ENCODE results near the gene NF2.
A peak's percentile ranks its signal among the peaks of the same experiment; 100 is the strongest.
"Not testable (repeated sequence)": the region's sequence is repeated elsewhere in the genome, so short reads cannot be mapped to it uniquely, and the experiment has no call there.

Gene NF2

DNA sequence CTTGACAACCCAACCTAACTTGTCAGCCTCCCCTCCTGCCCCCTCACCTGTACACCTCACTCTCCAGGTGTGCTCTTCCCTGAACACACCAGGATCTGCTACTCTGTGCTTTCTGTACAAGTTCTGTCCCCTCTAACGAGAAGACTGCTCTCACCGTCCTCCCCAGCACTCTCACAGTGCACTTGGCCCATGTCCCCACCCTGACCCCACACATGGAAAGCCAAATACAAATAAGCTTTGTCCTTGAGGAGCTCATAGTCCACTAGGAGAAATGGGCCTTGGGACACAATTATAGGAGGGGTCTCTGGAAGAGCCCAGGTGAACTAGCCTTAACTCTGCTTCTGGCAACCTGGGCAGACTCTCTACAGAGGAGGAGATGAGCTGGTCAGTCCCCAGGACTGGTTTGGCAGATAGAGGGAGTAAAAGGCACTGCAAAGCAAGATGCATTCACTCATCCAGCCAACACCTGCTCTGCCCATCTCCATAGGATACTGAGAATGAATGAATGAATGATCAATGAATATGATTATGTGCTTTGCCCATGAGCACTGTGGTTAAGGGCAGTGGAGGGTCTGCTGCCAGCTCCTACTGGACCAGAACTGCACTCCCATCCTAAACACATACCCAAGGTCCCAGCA lies 32.4 kb upstream of the NF2 start:
- Histone ChIP-seq H3K36me3 (peaks cover 90% of the 10 kb centered on the region), H3K4me3 (no peak overlapping the region), H3K9me3 (no peaks in the 10 kb centered on the region), H3K27ac (no peak overlapping the region), H3K9ac (no peak overlapping the region), H4K20me1 (peaks cover 43% of the 10 kb centered on the region), H3K27me3 (no peaks in the 10 kb centered on the region), H3K4me1 (no peaks in the 10 kb centered on the region), H3K4me2 (no peak overlapping the region)
- TF ChIP-seq Cebpa-rat (IDR thresholded peaks at IDR 0.05) = no peak

DNA sequence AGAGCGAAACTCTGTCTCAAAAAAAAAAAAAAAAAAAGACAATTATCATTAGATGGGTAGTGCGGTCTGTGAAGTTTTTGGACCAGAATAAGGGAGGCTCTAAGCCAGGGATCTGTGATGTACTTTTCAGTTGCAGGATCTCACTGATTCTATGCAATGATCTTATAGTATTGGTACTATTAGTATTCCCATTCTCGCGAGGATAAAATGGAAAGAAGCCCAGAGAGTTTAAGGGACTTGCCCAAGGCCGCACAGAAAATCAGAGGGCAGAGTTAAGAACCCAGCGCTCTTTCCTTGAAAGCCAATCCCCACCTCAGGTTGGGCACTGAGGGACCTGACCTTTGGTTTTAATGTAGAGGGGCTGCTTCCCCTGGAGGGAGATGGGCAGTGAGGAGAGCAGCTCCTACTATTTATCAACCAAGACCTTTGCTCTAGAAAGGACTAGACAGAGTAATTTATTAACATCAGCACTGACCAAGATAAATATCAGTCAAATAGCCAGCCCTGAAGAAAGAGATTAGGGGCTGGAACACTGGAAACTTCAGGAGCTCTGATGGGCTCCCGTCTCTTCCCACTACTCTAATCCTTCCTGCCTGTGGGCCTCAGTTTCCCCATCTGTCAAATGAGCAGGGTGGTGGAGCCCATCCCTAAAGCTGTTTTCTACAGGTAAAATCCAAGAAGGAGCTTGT lies 28.5 kb upstream of the NF2 start:
- no peak for TF ChIP-seq Cebpa-rat (IDR thresholded peaks at IDR 0.05)
- no peak overlapping the region for H3K4me2 ChIP-seq
- H3K4me3 ChIP-seq = no peak overlapping the region
- H3K4me1 ChIP-seq = peaks cover 4% of the 10 kb centered on the region
- H3K27me3 ChIP-seq = no peaks in the 10 kb centered on the region
- H3K9me3 ChIP-seq = no peaks in the 10 kb centered on the region
- no peak overlapping the region for H3K27ac ChIP-seq
- H3K36me3 ChIP-seq = peaks cover 62% of the 10 kb centered on the region
- H4K20me1 ChIP-seq = peaks cover 37% of the 10 kb centered on the region
- no peak overlapping the region for H3K9ac ChIP-seq

DNA sequence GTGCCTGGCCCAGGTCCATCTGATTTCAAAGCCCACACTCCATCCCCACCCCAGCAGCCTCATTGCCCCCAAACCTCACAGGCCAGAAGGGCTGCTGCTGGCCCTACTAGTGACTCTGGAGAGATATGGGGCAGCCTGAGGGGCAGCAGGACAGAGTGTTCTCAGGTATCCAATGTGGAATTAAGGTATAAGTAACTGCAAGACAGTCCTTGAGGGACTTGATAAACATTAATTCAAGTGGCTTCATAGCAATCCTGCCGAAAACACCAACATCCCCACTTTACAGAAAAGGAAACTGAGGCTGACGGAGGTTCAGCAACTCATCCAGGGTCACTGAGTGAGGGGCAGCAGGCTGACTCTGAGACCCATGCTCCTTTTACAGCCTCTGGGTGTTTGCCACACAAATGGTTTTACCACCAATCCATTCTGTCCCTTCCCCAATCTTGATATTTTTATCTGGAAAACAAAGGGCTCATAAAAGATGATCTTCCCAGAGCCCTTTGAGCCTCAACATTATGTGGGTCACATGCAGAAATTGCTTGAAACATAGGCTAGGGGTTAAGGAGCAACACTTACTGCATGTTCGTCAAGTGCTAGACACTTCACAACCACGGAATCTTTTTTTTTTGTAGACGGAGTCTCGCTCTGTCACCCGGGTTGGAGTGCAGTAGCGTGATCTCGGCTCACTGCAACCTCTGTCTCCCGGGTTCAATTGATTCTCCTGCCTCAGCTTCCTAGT lies 24.8 kb upstream of the NF2 start:
- H4K20me1 ChIP-seq = peaks cover 11% of the 10 kb centered on the region; the same call in 1 of the 2 replicates
- H3K4me2 ChIP-seq = no peak overlapping the region
- H3K27ac ChIP-seq = no peak overlapping the region
- H3K27me3 ChIP-seq = no peaks in the 10 kb centered on the region
- no peak for TF ChIP-seq Cebpa-rat (IDR thresholded peaks at IDR 0.05)
- no peak overlapping the region for H3K9ac ChIP-seq
- peaks cover 19% of the 10 kb centered on the region for H3K4me1 ChIP-seq
- H3K36me3 ChIP-seq = peaks cover 26% of the 10 kb centered on the region
- H3K9me3 ChIP-seq = no peaks in the 10 kb centered on the region
- no peak overlapping the region for H3K4me3 ChIP-seq

DNA sequence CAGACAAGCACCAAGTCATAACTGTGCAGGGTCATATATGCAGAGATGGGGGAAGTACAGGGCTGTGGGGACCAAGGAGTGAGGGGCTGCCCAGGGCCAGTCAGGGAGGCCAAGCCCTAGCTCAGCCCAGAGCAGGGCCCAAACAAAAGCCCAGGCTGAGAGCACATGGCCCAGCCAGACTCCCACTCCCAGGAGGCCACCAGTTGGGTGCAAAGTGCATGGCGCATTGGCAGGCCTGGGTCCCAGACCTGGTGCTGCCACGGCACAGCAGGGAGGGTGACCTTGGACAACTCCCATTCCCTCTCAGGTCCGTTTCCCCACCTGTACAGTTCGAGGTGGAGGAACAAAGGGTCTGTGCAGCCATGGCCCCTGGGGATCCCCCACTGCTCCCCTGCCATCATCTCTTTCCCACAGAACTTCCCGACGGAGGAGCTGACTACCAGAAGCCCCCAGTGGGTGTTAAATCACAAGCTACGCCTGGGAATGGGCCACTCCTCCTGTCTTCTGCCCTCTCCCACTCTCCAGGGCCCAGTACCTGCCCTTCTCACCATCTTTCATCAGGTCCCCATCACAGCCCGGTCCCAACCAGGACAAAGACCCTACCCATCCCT lies 23.1 kb upstream of the NF2 start:
- Histone ChIP-seq H3K36me3 (peaks cover 10% of the 10 kb centered on the region; the same call in 1 of the 2 replicates), H3K9me3 (no peaks in the 10 kb centered on the region), H3K27ac (peak overlapping the region; percentile 83), H3K4me2 (peak overlapping the region; percentile 98), H3K27me3 (no peaks in the 10 kb centered on the region), H3K4me1 (peaks cover 19% of the 10 kb centered on the region), H4K20me1 (peaks cover 5% of the 10 kb centered on the region; the same call in 1 of the 2 replicates), H3K9ac (peak overlapping the region; percentile 86), H3K4me3 (peak overlapping the region; percentile 75)
- no peak for TF ChIP-seq Cebpa-rat (IDR thresholded peaks at IDR 0.05)

DNA sequence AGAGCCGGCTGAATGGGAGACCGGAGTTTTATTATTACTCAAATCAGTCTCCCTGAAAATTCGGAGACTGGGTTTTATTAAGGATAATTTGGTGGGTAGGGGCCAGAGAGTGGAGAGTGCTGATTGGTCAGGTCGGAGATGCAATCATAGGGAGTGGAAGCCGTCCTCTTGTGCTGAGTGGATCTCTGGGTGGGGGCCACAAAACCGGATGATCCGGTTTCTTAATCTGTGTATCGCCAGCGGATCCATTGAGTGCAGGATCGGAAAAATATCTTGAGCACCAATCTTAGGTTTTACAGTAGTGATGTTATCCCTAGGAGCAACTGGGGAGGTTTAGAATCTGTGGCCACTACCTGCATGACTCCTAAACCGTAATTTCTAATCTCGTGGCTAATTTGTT lies 21.6 kb upstream of the NF2 start:
- no peak for TF ChIP-seq Cebpa-rat (IDR thresholded peaks at IDR 0.05)
- Histone ChIP-seq H3K4me2 (peak overlapping the region; percentile 98), H3K27me3 (no peaks in the 10 kb centered on the region), H3K9me3 (no peaks in the 10 kb centered on the region), H3K36me3 (peaks cover 10% of the 10 kb centered on the region; the same call in 1 of the 2 replicates), H3K9ac (peak overlapping the region; percentile 86; the same call in 1 of the 2 replicates), H3K4me1 (peaks cover 19% of the 10 kb centered on the region), H3K27ac (peak overlapping the region; percentile 83; the same call in 1 of the 2 replicates), H4K20me1 (no peaks in the 10 kb centered on the region), H3K4me3 (peak overlapping the region; percentile 75)

DNA sequence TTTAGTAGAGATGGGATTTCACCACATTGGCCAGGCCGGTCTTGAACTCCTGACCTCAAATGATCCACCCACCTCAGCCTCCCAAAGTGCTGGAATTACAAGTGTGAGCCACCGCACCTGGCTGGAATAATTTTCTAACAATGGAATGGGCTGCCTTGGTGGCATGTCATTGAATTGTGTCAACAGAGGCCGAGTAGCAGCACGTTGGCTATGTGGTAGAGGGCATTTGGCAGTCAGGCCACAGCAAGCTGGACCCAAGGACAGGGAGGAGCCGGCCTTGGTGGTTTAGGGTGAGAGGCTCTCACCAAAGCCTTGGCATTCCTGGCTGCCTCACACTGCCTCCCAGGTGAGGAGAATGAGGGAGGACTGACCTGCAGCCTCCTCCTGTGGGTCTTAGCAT lies 18.5 kb upstream of the NF2 start:
- no peaks in the 10 kb centered on the region for H3K36me3 ChIP-seq
- no peaks in the 10 kb centered on the region for H4K20me1 ChIP-seq
- H3K9ac ChIP-seq = no peak overlapping the region
- no peak overlapping the region for H3K4me2 ChIP-seq
- no peaks in the 10 kb centered on the region for H3K9me3 ChIP-seq
- H3K27ac ChIP-seq = no peak overlapping the region
- H3K27me3 ChIP-seq = no peaks in the 10 kb centered on the region
- peaks cover 13% of the 10 kb centered on the region for H3K4me1 ChIP-seq
- no peak for TF ChIP-seq Cebpa-rat (IDR thresholded peaks at IDR 0.05)
- H3K4me3 ChIP-seq = no peak overlapping the region

DNA sequence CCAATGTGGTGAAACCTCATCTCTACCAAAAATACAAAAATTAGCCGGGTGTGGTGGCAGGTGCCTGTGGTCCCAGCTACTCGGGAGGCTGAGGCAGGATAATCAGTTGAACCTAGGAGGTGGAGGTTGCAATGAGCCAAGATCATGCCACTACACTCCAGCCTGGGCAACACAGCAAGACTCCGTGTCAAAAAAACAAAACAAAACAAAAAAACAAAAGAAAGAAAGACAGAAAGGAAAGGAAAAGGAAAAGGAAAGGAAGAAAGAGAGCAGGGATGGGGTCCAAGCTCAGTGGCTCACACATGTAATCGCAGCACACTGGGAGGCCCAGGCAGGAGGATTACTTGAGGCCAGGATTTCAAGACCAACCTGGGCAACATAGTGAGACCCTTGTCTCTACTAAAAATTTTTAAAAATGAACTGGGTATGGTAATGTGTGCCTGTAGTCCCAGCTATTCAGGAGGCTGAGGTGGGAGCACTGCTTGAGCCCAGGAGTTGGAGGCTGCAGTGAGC lies 17.2 kb upstream of the NF2 start:
- not testable (repeated sequence) for H3K4me2 ChIP-seq, H3K4me3 ChIP-seq, H3K9me3 ChIP-seq, H3K27me3 ChIP-seq, H3K4me1 ChIP-seq, H4K20me1 ChIP-seq, H3K36me3 ChIP-seq, H3K9ac ChIP-seq, H3K27ac ChIP-seq

DNA sequence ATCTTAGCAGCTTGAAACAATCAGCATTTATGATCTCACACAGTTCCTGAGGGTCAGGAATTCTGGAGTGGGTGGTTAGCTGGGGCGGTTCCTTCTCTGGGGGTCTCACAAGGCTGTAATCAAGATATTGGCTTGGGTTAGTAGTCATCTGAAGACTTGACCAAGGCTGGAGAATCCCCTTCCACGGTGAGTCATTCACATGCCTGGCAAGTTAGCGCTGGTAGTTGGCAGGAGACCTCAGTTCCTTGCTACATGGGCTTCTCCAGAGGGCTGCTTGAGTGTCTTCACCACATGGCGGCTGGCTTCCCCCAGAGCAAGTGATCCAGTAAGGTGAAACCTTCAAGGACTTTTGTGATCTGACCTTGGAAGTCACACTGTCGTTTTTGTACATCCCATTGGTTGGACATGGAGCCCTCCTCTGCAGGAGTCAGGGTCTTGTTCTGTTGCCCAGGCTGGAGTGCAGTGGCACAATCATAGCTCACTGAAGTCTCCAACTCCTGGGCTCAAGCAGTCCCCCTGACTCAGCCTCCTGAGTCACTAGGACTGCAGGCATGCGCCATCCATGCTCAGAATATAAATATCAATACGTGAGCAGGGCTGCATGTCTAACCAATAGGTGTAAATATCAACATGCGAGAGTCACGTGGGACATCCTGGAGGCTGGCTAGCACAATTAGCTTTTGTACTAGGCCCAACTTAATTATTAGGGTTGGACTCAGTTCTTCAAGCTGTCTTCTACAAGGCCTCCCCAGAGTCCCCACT lies 15.3 kb upstream of the NF2 start:
- no peak overlapping the region for H3K4me2 ChIP-seq
- H3K4me3 ChIP-seq = no peak overlapping the region
- H3K27ac ChIP-seq = no peak overlapping the region
- no peak overlapping the region for H3K9ac ChIP-seq
- no peak for TF ChIP-seq Cebpa-rat (IDR thresholded peaks at IDR 0.05)
- H3K9me3 ChIP-seq = no peaks in the 10 kb centered on the region
- H3K4me1 ChIP-seq = no peaks in the 10 kb centered on the region
- H3K27me3 ChIP-seq = no peaks in the 10 kb centered on the region
- H3K36me3 ChIP-seq = no peaks in the 10 kb centered on the region
- H4K20me1 ChIP-seq = no peaks in the 10 kb centered on the region

DNA sequence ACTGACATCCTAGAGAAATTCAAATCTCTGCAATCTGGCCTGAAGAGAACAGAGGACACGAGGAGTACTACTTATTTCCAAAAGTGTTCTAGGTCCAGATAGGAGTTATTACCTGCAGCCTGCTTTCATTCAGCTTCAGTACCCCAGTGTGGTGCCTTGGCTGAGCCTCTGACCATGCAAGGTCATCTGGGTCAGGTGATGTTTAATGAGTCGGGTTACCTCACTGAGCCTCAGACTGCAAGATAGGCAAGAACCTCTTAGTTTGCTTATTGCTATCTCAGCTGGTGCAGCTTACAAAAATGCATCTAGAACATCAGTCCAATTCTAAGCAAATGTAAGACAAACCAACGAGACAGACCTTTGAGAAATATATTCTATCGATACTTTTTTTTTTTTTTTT lies 9.5 kb upstream of the NF2 start:
- H3K9me3 ChIP-seq = peaks cover 13% of the 10 kb centered on the region
- TF ChIP-seq Cebpa-rat (IDR thresholded peaks at IDR 0.05) = no peak
- H3K4me2 ChIP-seq = no peak overlapping the region

DNA sequence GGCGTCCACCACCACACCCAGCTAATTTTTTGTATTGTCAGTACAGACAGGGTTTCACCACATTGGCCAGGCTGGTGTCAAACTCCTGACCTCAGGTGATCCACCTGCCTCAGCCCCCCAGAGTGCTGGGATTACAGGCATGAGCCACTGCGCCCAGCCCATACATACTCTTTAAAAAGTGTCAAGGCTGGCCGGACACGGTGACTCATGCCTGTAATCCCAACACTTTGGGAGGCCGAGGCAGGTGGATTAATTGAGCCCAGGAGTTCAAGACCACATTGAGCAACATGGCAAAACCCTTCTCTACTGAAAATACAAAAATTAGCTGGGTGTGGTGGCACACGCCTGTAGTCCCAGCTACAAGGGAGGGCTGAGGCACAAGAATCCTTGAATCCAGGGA lies 9.0 kb upstream of the NF2 start:
- not testable (repeated sequence) for H3K4me3 ChIP-seq, H4K20me1 ChIP-seq, H3K4me1 ChIP-seq, H3K27ac ChIP-seq, H3K36me3 ChIP-seq, H3K27me3 ChIP-seq, H3K4me2 ChIP-seq, H3K9ac ChIP-seq
- peaks cover 13% of the 10 kb centered on the region for H3K9me3 ChIP-seq

More for the DNA sequence above, 9.5 kb upstream of the NF2 start:
- H3K4me3 ChIP-seq = no peak overlapping the region
- no peak overlapping the region for H3K27ac ChIP-seq
- no peak overlapping the region for H3K9ac ChIP-seq
- H3K36me3 ChIP-seq = no peaks in the 10 kb centered on the region
- no peaks in the 10 kb centered on the region for H3K4me1 ChIP-seq
- no peaks in the 10 kb centered on the region for H4K20me1 ChIP-seq
- H3K27me3 ChIP-seq = no peaks in the 10 kb centered on the region
